ENCODE data around the gene TMEM182. TPM values are rescaled to one million over a fixed set of nuclear protein-coding genes. Genes with fewer than 3 reads are reported as not detected.

The TMEM182 gene
- total RNA-seq, 1 donor from 2014 or later = 2.0 TPM

DNA sequence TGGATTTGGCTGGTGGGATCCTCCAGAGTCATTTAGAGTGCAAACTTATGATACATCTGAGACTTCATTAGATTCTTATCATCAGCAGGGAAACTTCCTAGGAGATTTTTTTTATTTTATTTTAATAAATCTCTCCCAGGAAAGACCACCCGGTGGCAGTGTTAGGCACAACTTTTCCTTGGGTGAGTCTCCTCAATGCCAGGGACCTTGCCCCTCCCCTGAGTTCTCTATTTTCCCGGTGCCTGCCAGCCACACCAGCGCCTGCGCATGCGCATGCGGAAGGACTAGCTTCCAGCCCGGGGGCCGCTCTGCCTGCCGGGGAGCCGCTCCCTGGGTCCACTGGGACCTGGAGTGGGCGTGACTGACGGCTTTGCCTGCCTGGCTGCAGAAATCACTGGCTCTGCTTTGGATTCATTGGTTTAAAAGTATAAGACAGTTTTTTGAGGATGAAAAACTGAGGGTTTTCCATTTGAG, 86.6 kb downstream of the TMEM182 start:
- DNase-seq (ENCODE audit: low spot score in 2 of 2) = peak; percentile 49 to 71
- FAIRE-seq = no peak

DNA sequence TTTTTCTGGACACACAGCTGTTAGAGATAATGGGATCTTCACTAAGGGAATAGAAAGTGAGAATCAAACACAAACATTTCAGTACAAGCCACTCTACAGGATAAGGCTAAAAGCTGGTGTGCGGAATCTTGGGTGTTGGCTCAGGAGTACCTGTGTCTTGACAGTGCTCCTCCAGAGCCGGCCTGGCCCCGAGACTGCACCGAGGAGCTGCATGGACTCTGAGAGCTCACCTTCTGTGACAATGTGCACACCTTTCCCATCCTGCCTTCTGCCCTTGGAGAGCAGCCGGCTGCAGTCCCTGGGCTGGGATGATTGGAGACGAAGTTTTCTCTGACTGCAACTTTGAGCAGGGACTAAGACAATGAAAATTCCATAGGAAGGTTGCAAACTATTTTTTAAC, 89.1 kb downstream of the TMEM182 start:
- FAIRE-seq (no peak), DNase-seq (ENCODE audit: low spot score in 2 of 2) (no peak)

DNA sequence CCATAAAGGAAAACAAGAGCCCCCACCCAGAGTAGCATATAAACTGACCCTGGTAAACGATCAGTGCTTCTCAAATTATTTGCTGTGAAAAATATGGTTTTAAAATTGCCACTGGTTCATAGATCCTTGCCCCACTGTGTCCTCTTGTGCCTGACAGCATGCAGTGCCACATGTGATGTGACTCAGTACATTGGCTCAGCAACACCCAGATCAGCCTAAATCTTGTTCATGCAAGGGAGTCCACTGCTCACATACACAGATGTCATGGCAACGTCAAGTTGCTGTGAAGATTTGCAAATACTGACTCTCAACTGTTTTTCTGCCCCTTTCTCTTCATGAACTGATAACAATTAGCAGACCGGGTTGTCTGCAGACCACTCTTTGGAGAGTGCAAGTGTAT, 91.0 kb downstream of the TMEM182 start:
- no peak for DNase-seq (ENCODE audit: low spot score in 2 of 2)
- no peak for FAIRE-seq

Other genes starting within 250 kb of the TMEM182 start
- 0.41 TPM for gene SLC9A2, start 142.5 kb upstream of the TMEM182 start, total RNA-seq